GM19023 (cell line): ENCODE data around the gene G6PD.
A peak's percentile ranks its signal among the peaks of the same experiment; 100 is the strongest.
"Not testable (repeated sequence)": the region's sequence is repeated elsewhere in the genome, so short reads cannot be mapped to it uniquely, and the experiment has no call there.

Source experiments
- ATAC-seq: cut with Tn5 transposase; IDR thresholded peaks from one replicate; pipeline ENCODE4 v1.9.1; 2021; ENCODE audit warnings: mild to moderate bottlenecking, moderate library complexity; ENCODE audit not compliant: unreplicated experiment

G6PD gene

DNA sequence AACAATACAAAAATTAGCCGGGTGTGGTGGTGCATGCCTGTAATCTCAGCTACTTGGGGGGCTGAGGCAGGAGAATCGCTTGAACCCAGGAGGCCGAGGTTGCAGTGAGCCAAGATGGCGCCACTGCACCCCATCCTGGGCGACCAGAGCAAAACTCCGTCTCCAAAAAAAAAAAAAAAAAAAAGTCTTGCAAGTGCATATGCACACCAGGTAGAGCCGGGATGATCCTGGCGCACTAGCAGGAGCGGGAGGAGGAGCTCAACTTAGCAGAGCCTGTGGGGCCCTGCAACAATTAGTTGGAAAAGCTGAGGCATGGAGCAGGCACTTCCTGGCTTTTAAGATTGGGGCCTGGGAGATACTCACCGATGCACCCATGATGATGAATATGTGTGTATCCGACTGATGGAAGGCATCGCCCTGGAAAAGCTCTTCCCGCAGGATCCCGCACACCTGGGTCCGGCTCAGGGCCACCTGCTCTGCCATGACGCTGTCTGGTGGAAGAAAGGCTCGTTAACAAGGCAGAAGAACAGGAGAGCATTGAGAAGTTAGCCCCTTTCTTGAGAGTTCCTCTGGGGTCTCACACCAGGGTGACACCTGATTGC is 872 bp downstream of the G6PD start:
- ATAC-seq = no peak

DNA sequence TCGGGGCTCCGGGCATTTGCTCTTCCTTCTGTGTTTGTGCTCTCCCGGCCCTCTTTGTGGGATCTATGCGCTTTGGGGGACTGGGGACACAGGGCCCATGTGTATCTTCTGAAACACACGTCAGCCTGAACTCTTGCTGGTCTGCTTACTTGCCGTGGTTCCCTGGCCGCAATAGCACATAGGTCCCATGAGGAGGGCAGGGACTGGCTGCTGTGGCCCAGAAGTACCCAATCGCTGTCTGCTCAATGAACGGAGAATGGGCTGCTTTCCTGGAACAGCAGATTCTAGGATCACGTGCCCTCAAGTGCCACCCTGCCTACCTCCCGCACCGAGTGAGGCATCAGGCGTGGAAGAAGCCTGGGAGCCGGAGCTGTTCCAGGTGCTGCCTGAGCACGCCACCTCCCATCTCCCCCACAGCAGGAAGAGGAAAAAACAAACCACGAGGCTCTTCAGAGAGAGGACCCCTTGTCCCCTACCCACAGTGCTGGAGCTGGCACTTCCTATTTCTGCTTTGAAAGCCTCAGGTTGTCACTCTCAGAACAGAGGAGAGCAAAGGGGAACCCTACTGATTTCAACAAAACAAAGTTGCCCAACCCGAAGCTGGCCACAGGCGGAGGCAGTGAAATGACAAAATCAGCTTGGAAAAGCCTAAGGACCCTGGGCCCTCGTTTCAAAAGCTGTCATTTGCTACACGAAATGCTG is 3.8 kb downstream of the G6PD start:
- ATAC-seq = no peak

DNA sequence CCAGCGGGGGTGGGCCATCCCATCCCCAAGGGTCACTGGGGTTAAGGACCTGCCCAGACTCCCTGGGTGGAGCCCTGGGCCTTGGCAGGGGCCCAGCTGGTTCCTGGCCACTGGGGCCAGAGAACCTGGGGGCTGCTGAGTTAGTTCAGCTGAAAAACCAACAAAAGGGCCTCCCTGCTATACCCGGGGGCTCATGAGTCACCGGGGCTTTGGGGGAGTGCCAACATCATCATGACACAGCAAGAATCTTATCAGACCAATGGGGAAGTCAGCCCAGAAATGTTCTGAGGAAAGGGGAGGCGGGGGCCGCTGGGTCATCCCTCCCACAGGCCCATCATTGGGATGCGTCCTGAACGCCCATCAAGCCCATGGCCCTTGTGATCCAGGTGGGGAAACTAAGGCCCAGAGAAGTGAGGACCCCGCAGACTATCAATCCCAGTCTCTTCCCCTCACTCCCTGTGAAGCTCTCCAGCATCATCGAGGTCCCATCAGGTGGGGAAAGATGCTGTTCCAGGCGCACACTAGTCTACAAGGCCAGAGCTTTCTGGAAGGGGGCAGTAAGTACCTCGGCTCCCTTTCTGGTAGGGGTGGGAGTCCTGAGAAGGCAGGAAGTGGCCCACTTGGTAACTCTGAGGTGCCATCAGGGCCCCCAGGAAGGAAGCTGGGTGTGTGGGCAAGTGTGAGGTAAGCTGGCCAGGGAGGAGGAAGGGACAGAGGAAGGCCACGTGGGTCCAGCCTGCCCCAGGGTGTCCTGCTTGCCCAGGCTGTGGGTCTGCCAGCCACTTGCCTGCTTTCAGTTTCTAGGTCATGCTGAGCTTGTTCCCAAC is 4.5 kb downstream of the G6PD start:
- no peak for ATAC-seq

DNA sequence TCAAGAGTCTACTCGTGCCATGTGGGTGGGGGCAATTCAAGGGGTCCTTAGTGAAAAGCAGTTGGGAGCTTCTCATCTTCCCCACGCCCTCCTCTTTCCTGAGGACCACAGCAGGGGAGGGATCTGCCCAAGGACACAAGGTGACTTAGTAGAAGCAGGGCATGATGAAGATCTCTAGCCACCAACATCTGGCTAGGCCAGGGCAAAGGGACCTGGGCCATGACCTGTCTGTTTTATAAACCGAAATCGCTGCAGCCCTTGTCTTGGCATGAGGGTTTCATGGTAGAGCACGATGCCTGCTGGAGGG is 5.1 kb downstream of the G6PD start:
- ATAC-seq = no peak

DNA sequence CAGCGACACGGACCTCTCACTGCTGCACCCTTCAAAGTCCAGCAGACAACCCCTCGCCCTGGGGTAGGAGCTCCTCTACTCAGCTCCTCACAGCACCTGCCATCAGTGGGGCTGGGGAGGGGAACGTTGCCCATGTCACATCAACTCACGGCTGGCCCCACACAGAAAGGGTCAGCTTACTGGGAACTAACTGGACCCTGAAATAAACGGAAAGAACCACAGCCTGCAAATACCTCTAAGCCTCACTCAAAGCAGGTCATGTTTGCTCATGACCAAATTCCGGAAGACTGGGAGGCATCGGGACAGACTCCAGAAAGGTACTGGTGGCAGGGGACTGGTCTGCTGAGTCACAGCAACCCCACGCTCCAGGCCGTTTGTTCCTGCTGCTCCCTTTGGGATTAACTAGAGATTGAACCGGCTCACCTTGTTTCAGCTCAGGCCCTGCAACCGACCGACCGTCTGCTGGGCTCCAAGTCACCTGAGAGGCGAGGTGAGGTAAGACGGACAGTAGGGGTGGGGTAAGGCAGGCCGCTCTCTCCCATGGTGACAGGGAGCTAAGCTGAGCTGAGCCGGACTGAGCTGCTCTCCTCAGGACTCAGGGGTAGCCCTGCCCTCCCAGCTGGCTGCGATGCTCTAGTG is 5.6 kb downstream of the G6PD start:
- ATAC-seq = no peak

DNA sequence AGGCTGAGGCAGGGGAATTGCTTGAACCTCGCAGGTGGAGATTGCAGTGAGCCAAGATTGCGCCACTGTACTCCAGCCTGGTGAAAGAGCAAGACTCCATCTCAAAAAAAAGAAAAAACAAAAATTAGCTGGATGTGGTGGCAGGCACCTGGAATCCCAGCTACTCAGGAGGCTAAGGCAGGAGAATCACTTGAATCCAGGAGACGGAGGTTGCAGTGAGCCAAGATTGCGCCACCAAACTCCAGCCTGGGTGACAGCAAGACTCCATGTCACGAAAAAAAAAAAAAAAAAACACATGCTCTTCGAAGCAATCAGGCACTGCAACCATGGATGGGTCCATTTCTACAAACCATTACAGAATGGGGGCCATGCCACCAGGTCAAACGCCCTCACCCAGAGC is 6.3 kb downstream of the G6PD start:
- not testable (repeated sequence) for ATAC-seq

DNA sequence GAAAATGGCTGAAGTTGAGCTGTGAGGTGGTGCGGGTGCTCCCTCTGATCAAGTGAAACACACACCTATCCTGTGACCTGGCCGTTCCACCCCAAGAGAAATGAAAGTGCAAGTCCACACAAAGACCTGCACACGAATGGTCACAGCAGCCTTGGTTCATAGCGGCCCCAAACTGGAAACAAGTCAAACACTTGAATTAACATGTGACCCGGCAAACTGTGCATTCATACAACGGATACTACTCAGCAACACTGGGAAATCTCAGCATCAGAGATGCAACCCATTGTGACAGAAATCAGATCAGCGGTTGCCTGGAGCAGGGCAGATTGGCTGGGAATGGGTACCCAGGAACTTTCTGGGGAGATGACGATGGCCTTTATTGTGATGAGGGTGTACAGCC is 7.6 kb downstream of the G6PD start:
- no peak for ATAC-seq

DNA sequence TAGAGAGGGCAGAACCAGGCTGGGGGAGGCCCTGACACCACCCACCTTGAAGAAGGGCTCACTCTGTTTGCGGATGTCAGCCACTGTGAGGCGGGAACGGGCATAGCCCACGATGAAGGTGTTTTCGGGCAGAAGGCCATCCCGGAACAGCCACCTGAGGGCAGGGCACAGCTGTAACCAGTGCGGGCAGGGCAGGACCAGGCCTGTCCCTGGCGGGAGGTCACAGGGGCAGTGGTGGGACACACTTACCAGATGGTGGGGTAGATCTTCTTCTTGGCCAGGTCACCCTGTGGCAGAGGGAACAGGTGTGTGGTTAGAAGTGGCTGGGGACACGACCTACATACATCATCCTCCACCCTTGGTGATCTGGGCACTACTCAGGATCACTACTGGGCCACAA is 10.8 kb downstream of the G6PD start:
- ATAC-seq = no peak

DNA sequence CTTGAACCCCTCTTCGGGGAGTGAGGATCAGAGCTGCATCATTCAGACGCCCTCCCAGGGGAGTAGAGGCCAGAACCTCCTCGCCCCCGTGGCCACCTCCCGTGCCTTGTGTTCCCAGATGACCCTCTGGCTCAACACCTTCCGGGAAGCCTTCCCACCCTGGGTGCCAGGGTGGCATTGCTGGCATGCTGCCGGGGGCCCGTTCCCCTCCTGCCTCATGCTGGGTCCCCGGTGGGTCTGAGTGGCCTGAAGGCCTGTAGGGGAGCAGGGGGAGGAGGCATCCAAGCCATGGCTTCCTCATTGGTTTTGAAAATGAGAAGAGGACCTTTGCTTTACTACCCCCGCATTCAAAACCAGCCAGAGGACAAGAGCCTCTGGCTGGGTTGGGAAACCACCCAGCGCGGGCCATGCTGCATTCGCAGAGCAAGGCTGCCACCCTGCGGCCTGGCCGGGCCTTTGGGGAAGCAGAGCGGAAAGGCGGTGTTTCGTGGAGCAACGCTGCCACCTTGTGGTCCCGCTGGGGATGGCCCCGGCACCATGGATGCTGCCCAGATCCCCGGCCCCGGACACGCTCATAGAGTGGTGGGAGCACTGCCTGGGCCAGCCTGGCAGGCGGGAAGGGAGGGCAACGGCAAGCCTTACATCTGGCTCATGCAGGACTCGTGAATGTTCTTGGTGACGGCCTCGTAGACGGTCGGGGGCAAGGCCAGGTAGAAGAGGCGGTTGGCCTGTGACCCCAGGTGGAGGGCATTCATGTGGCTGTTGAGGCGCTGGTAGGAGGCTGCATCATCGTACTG is 11.9 kb downstream of the G6PD start:
- peak; percentile 92 for ATAC-seq

DNA sequence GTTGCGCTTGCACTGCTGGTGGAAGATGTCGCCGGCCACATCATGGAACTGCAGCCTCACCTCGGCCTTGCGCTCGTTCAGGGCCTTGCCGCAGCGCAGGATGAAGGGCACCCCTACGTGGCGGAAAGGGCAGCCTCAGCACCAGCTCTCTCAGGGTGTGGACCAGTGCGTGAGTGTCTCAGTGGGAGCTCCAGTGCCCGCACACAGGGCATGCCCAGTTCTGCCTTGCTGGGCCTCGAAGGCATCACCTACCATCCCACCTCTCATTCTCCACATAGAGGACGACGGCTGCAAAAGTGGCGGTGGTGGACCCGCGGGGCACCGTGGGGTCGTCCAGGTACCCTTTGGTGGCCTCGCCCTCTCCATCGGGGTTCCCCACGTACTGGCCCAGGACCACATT is 14.0 kb downstream of the G6PD start:
- no peak for ATAC-seq

DNA sequence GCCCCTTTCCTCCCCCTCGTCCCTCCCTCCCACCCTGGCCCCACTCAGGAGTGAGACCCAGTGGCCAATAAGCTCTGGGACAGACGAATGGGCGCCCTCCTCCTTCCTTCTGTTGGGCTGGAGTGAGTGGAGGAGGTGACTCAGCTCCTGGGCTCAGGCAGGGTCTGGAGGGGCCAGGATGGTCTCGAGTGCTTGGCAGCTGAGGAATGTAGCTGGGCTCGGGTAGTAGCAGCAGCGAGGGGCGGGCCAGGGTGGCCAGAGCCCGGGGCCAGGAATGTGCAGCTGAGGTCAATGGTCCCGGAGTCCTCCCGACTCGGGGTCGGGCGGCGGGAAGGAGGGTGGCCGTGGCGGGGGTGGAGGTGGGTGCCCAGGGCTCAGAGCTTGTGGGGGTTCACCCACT is 15.0 kb downstream of the G6PD start:
- no peak for ATAC-seq

DNA sequence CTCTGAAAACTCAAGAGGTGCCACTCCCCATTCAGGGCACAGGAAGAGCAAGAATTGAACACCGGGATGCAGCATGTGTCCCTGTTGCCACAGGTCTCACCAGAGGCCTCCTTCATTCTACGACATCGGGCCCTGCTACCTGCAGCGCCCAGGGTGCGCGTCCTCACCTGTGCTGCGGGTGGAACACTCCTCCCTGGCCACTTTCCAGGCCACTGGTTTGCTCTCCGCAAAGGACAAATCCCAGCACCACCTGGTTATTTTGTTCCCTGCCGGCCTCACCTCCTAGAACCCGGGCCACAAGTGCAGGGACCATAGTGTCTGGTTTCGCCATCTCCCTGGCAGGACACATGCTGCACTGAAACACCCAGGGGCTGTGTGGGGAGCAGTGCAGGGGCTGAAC is 16.4 kb downstream of the G6PD start:
- no peak for ATAC-seq

DNA sequence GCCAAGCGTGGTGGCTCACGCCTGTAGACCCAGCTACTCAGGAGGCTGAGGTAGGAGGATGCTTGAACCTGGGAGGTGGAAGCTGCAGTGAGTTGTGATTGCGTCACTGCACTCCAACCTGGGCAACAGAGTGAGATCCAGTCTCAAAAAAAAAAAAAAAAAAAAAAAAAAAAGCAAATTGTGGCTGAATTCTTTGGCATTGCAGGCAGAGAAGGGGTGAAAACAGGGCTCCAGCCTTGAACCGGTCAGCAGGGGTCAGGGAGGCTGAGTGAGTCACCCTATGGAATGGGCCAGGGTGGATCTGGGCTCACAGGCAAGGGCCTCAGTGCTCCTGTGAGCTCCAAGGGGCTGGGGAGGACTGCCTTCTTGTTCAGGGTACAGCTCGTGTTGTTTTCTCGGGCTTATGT is 17.4 kb downstream of the G6PD start:
- no peak for ATAC-seq

DNA sequence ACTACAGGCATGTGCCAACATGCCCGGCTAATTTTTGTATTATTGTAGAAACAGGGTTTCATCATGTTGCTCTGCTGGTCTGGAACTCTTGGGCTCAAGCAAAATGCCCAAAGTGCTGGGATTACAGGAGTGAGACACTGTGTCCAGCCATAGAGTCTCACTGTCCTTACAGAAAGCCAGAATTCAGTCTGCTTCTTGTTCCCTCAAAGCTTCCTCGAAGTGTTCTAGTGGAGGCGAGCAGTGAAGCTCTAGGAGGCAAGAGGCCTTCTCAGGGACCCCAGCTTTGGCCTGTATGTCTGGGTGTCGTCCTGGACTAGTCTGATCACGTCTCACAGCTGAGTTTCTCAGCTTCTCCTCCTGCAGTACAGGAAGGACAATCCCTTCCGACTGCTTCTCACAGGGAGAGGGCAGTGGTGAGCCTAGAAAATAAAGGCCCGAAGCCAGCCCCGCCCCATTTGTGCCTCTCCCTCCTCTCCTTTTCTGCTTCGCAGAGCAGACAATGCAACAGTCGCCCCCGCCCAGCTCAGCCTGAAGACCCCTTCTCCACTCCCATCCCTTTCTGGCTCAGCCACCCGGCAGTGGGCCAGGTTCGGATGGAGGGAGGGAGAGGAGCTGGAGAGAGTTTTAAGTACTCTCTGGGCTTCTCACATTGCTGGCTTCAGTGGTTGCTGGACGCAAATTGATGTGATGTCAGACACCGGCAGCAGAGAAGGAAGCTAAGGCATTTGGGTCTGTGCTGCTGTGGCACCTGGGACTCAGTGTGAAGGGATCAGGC is 19.6 kb downstream of the G6PD start:
- ATAC-seq = peak; percentile 76

DNA sequence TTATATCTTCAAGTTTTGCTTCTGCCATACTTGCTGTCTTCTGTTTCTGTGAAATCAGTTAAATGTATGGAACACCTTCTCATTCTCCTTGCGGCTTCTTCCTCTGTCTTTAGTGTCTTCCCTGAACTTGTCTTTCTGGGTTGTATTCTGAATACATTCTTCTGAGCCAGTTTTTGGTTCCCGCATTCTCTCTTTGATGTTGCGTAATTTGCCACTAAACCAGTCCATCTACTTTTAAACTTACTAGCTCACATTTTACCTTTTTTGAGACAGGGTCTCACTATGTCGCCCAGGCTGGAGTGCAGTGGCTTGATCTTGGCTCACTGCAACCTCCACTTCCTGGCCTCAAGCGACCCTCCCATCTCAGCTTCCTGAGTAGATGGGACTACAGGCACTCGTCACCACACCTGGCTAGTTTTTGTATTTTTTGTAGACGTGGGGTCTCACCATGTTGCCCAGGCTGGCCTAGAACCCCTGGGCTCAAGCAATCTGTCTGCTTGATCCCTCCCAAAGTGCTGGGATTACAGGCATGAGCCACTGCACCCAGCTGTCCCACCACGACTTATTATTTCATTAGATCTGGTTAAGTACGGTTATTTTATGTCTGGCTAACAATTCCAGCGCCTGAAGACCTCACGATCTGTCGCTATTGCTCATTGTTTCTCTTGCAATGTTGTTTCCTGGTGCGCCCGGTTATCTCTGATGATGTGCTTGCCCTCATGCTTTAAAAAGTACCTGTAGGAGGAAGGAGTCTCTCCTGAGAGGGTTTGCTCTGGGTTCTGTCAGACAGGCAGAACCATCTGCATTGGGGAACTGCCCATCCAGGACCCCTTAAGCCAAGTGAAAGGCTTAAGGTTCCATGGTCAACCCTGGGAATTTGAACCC is 20.8 kb downstream of the G6PD start:
- no peak for ATAC-seq

DNA sequence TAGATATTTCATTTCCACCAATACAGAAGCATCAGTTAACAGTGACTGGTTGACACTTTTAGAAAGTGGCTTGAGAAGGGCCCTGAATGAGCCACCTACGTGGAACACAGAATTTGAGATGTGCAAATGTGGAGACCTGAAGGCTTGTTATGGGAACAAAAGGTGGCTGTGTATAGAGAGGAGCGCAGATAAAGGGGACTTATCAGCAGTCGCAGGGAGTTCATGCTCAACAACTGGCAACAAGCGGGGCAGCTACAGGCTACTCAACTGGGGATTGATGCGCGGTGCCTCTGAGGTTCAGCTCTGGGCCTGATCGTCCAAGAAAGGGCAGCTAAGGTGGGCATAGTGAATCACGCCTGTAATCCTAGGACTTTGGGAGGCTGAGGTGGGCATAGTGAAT is 27.3 kb downstream of the G6PD start:
- no peak for ATAC-seq

DNA sequence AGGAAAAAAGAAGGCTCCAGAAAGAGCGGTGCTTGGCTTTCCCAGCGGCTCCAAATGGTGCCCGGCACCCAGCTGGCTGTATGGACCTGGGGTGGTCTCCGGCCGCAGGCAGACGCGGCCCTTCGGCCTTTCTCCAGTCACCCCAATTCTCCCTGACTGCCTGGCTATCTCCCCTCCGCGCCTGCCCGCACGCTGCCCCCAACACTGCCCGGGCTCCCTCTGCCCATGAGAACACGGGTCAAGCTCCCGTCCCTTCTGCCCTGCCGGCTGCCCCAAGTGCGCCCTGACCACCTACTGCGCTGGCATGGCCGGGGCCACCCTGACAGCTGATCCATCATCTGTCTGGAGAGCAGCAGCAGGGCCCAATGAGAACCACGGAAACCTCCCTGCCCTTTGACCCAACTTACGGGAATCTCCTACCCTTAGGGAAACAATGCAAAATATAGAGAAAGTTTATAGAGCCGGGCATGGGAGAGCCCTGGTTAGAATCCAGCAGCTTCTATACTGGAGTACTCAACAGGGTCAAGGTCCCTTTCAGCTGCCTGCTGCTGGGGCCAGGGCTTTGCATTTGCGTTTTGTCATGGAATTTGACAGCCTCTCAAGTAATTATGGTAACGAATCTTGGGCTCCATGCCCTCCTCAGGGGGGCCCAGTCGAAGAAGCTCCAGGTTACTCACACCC is 29.4 kb downstream of the G6PD start:
- no peak for ATAC-seq

DNA sequence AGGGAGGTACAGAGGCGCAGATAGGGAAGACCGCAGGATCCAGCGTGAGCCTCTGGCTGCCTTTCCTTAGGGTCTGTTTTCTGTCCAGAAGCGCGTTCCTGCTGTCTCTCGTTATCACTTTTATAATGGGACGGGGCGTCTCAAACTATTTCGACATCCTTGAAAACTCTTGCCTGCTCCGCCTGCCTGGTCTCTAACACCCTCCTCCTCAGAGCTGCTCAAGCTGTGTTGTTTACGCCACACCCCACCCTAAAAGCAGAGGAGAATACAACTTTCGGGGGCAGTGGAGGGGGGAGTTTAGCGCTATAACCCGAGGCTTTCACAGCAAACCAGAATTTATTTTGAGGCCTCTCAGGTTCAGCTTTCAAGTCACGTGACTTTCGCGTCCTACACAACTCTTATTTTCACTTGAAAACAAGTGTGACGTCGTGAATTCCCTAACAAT is 30.0 kb downstream of the G6PD start:
- no peak for ATAC-seq
